ENCODE measurements around the gene RBP2. TPM values are rescaled to one million over a fixed set of nuclear protein-coding genes. Genes with fewer than 3 reads are reported as not detected.

Gene RBP2
- total RNA-seq, 2 experiments from 2014 or later: not detected

DNA sequence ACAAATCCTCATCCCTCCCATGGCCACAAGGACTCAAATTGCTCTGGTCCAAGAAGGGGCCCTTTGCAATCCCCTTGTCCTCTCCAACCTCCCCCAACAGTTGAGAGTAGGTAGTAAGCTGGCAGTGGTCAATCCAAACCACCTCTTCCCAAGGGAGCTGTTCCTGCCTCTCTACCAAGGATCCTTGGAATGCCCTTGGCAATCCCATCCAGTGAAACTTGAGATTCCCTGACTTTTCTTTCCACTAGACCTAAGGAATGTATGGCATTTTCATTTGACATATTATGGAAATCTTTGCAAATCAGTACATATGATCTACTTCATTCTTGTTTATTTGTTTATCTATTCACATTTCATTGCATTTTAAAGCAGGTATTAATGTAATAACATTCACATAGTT lies 4.8 kb upstream of the RBP2 start:
- Histone ChIP-seq H3K36me3 (ENCODE audit: insufficient read depth, low read length) (no peaks in the 10 kb centered on the region), H3K9me2 (ENCODE audit: insufficient read depth, low read length) (no peaks in the 10 kb centered on the region), H4K20me1 (ENCODE audit: insufficient read depth, low read length) (no peaks in the 10 kb centered on the region), H3K27ac (ENCODE audit: low read depth, low read length, poor library complexity, severe bottlenecking) (no peak overlapping the region), H3K79me2 (ENCODE audit: insufficient read depth, low read depth, low read length) (no peaks in the 10 kb centered on the region), H3K9me3 (ENCODE audit: low read length) (no peaks in the 10 kb centered on the region), H2AFZ (ENCODE audit: low read length) (no peak overlapping the region), H3K4me2 (ENCODE audit: low read length) (no peak overlapping the region), H3K4me3 (ENCODE audit: low read depth, low read length, poor library complexity, severe bottlenecking) (no peak overlapping the region), H3K4me1 (ENCODE audit: insufficient read depth, low read length, poor library complexity, severe bottlenecking) (no peaks in the 10 kb centered on the region)
- intact Hi-C loops (cut with micrococcal nuclease; ENCODE audit: unreplicated experiment): no loop called here
- no peak for DNase-seq (ENCODE audit: low spot score)
- BruUV-seq (replicated peaks): no TSS peak
- no peak for TF ChIP-seq EZH2phosphoT487 (IDR thresholded peaks at IDR 0.05; ENCODE audit: borderline replicate concordance, low read depth, low read length)
- TF ChIP-seq, protein P1, sequence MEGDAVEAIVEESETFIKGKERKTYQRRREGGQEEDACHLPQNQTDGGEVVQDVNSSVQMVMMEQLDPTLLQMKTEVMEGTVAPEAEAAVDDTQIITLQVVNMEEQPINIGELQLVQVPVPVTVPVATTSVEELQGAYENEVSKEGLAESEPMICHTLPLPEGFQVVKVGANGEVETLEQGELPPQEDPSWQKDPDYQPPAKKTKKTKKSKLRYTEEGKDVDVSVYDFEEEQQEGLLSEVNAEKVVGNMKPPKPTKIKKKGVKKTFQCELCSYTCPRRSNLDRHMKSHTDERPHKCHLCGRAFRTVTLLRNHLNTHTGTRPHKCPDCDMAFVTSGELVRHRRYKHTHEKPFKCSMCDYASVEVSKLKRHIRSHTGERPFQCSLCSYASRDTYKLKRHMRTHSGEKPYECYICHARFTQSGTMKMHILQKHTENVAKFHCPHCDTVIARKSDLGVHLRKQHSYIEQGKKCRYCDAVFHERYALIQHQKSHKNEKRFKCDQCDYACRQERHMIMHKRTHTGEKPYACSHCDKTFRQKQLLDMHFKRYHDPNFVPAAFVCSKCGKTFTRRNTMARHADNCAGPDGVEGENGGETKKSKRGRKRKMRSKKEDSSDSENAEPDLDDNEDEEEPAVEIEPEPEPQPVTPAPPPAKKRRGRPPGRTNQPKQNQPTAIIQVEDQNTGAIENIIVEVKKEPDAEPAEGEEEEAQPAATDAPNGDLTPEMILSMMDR (conservative IDR thresholded peaks at IDR 0.05; ENCODE audit: low read length): no peak
- CTCF ChIA-PET (ENCODE audit: unreplicated experiment): no interaction called here
- POLR2A ChIA-PET: interaction anchor here (1.3 kb wide), 1 partner anchor 11 kb away, joined by 3 read pairs; no protein-coding TSS in a partner anchor

DNA sequence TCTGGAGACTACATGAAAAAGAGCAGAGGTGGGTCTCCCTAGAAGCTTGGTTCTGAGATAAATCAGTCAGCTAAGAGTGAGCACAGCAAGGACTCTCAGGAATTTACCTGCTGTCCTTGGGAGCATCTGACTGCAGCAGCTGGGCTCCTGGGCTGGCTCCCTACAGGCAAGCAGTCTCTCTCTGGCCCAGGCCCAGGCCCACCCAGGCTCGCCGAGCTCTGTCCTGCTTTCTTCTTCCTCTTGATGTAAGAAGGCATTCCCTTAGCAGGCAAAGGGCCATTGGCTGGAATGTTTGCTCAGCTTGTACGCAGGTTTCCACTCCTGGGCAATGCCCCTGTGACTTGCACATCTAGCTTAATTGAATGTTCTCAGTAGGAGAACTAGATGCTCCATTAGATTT lies 4.3 kb upstream of the RBP2 start:
- no peaks in the 10 kb centered on the region for H3K9me2 ChIP-seq (ENCODE audit: insufficient read depth, low read length)
- H3K79me2 ChIP-seq (ENCODE audit: insufficient read depth, low read depth, low read length): no peaks in the 10 kb centered on the region
- H3K27ac ChIP-seq (ENCODE audit: low read depth, low read length, poor library complexity, severe bottlenecking): no peak overlapping the region
- H2AFZ ChIP-seq (ENCODE audit: low read length): no peak overlapping the region
- H3K4me2 ChIP-seq (ENCODE audit: low read length): no peak overlapping the region
- no TSS peak for BruUV-seq (replicated peaks)
- H3K4me1 ChIP-seq (ENCODE audit: insufficient read depth, low read length, poor library complexity, severe bottlenecking): no peaks in the 10 kb centered on the region
- H3K4me3 ChIP-seq (ENCODE audit: low read depth, low read length, poor library complexity, severe bottlenecking): no peak overlapping the region
- H3K9me3 ChIP-seq (ENCODE audit: low read length): no peaks in the 10 kb centered on the region
- no peaks in the 10 kb centered on the region for H4K20me1 ChIP-seq (ENCODE audit: insufficient read depth, low read length)
- no peak for TF ChIP-seq EZH2phosphoT487 (IDR thresholded peaks at IDR 0.05; ENCODE audit: borderline replicate concordance, low read depth, low read length)
- TF ChIP-seq, protein P1 (conservative IDR thresholded peaks at IDR 0.05; ENCODE audit: low read length): no peak
- intact Hi-C loops (cut with micrococcal nuclease; ENCODE audit: unreplicated experiment): no loop called here
- H3K36me3 ChIP-seq (ENCODE audit: insufficient read depth, low read length): no peaks in the 10 kb centered on the region
- ChIA-PET CTCF (ENCODE audit: unreplicated experiment) (no interaction called here), POLR2A (interaction anchor here (1.3 kb wide), 1 partner anchor 11 kb away, joined by 3 read pairs; no protein-coding TSS in a partner anchor)
- DNase-seq (ENCODE audit: low spot score): no peak

DNA sequence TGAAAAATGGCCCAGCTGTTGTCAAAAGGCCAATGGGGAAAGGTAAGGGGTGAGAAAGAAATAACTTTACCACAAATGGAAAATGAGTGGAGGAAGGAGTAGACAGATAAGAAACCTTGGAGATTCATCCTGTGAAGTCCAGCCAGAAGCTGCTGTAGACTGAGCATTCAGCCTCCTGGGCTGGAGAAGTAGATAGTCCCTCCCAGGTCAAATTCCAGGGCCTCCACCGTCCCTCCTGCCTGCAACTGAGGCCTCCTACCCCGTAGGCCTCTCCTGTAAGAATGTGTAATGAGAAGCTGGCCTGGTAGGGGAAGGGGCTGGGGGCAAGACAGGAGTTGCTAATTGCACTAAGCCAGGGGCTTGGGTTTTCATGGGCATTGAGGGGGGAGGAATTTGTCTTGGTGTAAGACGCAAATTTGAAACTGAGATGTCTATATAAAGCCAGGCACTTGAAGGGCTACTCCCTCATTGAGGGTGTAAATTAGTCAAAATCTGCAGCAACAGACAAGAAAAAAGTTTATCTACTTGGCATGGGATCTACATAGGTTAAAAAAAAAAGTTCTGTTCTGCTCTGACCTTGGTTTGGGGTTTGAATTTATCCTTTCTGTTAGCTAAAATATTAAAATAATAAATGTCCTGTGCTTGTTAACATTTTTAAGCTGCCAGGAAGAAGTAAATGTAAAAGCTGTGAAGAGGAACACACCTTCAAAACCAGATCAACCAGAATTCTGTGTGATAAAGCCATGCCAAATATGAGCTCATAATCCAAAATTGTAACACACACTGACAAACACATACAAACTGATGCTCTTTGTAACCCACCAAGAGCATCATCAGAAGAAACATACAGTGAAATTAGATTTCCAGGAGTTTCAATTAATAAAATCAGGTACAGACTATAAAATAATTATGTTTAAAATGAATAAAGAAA lies 1.7 kb upstream of the RBP2 start:
- Histone ChIP-seq H3K4me2 (ENCODE audit: low read length) (no peak overlapping the region), H3K9me3 (ENCODE audit: low read length) (no peaks in the 10 kb centered on the region), H4K20me1 (ENCODE audit: insufficient read depth, low read length) (no peaks in the 10 kb centered on the region), H3K4me1 (ENCODE audit: insufficient read depth, low read length, poor library complexity, severe bottlenecking) (no peaks in the 10 kb centered on the region), H3K4me3 (ENCODE audit: low read depth, low read length, poor library complexity, severe bottlenecking) (no peak overlapping the region), H3K27ac (ENCODE audit: low read depth, low read length, poor library complexity, severe bottlenecking) (no peak overlapping the region), H3K9me2 (ENCODE audit: insufficient read depth, low read length) (no peaks in the 10 kb centered on the region), H3K36me3 (ENCODE audit: insufficient read depth, low read length) (no peaks in the 10 kb centered on the region), H3K79me2 (ENCODE audit: insufficient read depth, low read depth, low read length) (no peaks in the 10 kb centered on the region), H2AFZ (ENCODE audit: low read length) (no peak overlapping the region)
- TF ChIP-seq, protein P1 (conservative IDR thresholded peaks at IDR 0.05; ENCODE audit: low read length): no peak
- TF ChIP-seq EZH2phosphoT487 (IDR thresholded peaks at IDR 0.05; ENCODE audit: borderline replicate concordance, low read depth, low read length): no peak
- no peak for DNase-seq (ENCODE audit: low spot score)
- intact Hi-C loops (cut with micrococcal nuclease; ENCODE audit: unreplicated experiment): no loop called here
- no TSS peak for BruUV-seq (replicated peaks)
- ChIA-PET POLR2A (interaction anchor here (0.7 kb wide), 1 partner anchor 125 kb away, joined by 3 read pairs; no protein-coding TSS in a partner anchor), CTCF (ENCODE audit: unreplicated experiment) (no interaction called here)

All from OCI-LY7 (cell line).